ENCODE results near the gene ATP6V0C.

The ATP6V0C gene

DNA sequence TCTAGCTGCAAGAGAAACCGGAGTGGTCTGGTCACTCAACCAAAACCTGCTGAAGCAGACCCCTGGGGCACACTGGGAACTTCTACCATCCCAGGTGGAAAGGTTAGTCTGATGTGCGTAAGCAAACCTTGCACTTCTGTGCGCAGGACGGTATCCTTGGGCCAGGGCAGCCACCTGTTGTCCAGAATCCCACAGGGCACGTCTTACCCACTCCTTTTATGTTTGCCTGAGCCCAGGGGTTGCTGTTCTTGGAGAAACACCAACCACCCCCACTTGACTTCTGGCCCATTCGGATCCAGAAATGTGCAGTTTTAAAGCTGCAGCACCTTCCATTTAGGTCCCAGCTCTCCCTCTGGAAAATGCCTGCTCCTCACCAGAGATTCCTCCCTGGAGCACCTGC lies 20.1 kb upstream of the ATP6V0C start:
- DNase-seq (ENCODE audit: low read depth) = no peak

DNA sequence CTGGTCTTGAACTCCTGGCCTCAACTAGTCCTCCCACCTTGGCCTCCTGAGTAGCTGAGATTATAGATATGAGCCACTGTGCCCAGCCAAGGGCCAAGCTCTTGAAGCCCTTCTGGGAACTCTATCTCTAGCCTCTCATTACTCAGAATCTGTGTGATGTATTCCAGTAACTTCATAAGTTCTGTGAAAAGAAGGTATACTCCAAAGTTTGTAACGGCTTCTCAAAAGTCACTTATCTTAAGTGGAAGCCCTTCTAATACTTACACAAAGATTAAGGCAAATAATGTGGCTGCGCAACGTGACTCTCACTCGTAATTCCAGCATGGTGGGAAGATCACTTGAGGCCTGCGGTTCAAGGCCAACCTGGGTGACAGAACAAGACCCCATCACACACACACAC lies 19.1 kb upstream of the ATP6V0C start:
- DNase-seq (ENCODE audit: low read depth) = no peak

DNA sequence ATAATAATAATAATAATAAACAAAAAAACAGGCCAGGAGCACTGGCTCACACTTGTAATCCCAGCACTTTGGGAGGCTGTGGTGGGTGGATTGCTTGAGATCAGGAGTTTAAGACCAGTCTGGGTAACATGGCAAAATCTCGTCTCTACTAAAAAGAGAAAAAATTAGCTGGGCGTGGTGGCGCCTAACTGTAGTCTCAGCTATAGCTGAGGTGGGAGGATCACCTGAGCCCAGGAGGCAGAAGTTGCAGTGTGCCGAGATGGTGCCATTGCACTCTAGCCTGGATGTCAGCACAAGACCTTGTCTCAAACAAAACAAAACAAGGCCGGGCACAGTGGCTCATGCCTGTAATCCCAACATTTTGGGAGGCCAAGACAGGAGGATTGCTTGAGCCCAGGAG lies 18.7 kb upstream of the ATP6V0C start:
- DNase-seq (ENCODE audit: low read depth) = no peak

DNA sequence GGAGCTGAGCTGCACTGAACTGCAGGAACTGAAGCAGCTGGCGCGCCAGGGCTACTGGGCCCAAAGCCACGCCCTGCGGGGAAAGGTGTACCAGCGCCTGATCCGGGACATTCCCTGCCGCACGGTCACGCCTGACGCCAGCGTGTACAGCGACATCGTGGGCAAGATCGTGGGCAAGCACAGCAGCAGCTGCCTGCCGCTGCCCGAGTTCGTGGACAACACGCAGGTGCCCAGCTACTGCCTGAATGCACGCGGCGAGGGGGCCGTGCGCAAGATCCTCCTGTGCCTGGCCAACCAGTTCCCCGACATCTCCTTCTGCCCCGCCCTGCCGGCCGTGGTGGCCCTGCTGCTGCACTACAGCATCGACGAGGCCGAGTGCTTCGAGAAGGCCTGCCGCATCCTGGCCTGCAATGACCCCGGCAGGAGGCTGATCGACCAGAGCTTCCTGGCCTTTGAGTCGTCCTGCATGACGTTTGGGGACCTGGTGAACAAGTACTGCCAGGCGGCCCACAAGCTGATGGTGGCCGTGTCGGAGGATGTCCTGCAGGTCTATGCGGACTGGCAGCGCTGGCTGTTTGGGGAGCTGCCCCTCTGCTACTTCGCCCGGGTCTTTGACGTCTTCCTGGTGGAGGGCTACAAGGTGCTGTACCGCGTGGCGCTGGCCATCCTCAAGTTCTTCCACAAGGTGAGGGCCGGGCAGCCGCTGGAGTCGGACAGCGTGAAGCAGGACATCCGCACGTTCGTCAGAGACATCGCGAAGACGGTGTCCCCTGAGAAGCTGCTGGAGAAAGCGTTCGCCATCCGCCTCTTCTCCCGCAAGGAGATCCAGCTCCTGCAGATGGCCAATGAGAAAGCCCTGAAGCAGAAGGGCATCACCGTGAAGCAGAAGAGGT lies 17.3 kb upstream of the ATP6V0C start:
- DNase-seq (ENCODE audit: low read depth) = no peak

DNA sequence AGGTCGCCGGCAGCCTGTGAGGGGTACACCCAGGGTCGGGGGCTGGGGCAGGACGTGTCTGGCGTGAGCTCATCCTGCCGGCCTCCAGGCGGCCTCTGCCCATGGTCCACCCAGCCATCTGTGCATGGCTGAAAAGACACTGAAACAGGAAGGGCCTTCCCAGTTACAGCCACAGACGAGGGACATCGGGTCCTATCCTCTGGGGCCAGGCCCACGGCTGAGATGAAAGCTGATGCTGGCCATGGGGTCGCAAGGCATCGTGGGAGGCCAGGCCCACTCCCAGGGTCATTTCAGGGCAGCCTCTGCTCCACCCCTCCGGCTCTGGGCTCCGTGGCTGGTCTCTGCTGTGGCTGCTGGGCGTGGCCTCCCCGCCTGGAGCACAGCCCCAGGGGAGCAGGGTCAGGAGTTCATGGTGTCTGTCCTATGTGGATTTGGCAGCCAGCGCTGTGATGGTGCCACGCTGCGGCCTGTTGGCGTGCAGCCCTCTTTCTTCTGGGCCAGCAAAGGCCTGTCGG lies 16.6 kb upstream of the ATP6V0C start:
- DNase-seq (ENCODE audit: low read depth) = no peak

DNA sequence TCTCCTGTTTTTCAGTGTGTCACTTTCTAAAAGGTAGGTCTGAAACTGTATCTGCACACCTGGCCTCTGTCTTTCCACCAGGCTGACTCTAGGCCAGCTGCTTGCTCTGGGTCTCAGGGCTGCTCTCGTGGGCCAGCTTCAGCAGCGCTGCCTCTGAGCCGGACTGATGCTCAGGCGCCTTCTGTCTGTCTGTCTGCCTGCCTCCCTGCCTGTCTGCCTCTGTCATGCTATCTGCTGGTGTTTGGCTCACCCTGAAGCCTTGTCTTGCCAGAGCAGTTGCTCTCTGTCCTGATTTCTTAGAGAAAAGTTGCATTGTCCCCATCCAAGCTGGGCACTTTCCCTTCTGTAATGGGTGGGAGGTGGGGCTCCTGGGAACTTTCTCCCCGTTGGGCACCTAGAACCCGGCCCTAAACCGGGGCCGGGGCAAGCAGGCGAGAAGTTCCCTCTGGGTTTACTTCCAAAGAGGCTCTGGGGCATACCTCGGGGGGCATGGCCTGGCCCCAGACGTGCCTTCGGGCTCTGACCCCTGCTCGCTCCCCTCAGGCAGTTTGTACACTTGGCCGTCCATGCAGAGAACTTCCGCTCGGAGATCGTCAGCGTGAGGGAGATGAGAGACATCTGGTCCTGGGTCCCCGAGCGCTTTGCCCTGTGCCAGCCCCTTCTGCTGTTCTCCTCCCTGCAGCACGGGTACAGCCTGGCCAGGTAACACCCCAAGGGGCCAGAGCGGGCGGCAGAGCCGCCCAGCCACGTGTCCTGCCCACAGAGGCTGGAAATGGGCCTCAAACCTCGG lies 15.9 kb upstream of the ATP6V0C start:
- DNase-seq (ENCODE audit: low read depth) = no peak

DNA sequence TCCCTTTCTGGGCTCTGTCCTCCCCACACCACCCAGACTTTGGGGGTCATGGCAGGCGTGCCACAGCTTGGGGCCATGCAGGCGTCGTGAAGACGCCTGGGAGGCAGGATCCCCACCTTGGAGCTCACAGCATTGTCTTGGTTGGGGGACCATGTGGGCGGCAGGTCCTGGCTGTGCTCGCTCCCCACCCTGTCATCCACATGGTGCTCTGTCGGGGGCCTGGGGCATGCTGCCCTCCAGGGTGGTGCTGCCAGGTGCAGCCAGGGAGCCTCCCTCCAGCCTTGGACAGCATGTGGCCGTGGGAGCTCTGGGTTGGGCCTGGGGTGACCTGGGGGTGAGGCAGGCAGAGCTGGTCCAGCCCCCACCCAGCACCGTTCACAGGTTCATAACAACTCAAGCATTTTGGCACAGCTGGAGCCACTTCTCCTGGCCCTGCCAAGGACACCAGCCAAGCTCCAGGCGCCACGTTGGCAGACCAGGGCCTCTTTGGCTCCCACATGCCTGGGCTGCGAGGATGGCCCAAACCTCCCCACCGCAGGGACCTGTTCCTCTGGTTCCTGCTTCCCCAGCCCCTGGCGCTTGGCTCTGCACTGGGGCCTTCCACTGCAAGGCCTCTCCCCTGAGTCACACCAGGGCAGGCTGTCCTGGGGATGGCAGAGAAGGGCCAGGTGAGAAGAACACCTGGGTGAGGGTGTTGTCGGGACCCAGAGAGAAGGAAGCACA lies 15.1 kb upstream of the ATP6V0C start:
- no peak for DNase-seq (ENCODE audit: low read depth)

DNA sequence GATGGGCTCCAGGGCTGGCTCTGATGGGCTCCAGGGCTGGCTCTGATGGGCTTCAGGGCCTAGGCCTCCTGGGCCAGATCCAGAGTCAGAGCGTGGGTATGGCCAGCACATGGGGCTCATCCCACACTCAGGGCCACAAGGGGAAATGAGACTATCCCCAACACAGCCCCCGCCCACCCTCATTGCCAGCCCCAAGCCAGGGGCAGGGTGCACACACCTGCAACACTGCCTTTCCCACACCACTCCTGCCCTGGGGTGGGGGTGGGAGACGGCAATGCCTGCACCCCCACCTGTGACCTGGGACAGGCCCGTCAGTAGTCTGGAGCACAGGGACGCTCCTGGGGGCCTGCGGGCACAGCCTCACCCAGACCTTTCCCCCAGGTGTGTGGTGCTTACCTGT lies 14.3 kb upstream of the ATP6V0C start:
- no peak for DNase-seq (ENCODE audit: low read depth)

DNA sequence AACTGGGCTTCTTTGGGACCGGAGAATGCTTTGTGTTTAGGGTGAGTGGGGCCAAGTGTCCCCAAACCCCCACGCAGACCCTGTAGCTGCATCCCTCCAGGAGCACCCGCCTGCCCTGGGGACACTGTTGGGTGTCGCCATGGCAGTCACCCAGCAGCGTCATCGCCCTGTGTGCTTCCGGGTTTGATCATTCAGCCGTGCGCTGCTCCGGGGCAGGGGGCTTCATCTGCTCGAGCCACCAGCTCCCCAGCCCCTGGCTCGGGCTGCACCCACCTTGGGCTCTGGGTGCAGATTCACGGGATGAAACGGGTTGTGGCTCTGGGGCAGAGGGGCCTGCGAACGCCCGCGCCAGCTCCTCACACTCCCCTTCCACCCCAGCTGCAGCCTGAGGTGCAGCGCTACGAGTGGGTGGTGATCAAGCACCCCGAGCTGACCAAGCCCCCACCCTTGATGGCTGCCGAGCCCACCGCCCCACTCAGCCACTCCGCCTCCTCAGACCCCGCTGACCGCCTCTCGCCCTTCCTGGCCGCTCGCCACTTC lies 13.8 kb upstream of the ATP6V0C start:
- DNase-seq (ENCODE audit: low read depth) = no peak

DNA sequence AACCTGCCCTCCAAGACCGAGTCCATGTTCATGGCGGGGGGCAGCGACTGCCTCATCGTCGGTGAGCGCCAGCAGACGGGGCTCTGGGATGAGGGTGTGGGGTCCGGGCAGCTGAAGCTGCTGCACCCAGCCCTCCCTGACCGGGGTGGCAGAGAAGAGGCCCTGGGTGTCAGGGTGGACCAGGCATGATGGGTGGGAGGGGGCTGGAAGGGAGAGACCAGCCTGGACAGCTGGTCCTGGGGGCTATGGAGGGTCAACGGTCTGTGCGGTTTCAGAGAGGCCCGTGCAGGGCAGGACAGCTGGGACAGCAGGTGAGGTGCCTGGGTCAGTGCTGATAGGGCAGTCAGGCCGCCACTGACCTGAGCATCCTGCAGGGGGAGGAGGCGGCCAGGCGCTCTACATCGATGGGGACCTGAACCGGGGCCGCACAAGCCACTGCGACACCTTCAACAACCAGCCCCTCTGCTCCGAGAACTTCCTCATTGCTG lies 13.3 kb upstream of the ATP6V0C start:
- no peak for DNase-seq (ENCODE audit: low read depth)

DNA sequence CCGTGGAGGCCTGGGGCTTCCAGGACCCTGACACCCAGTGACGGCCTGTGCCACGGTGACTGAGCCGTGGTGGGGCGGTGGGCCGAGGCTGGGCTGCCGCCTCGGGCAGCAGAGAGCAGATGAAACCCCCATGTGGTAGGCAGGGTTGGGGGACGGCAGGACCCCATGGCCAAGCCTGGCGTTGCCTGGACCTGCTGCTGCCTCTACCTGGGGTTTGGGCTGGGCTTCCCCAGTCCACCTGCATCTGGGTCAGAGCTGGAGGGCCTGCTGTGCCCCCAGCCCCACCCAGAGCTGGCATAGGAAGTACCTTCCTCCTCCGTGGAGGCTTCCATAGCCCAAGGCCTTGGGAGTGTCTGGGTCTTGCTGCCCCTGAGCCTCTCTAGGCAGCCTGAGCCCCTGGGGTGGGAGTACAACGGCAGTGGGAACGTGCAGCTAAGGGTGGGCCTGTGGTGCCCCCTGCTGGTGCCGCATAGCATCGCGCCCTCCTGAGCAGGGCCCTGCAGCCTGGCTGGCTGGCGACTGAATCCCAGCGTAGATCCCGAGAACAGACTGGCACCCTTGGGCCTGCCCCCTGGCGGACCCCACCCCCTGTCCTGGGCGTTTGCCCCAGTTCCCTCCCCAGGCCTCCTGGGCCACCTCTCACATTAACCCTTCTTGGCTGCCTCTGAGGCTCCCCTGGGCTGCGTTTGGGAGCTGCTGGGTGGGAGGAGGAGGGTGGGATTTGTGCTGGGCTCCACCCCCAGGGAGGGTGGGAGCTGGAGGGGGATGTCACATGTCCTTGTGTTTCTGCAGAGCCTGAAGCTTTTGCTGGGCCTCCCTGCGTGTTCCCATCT lies 12.6 kb upstream of the ATP6V0C start:
- peak; percentile 66 for DNase-seq (ENCODE audit: low read depth)

DNA sequence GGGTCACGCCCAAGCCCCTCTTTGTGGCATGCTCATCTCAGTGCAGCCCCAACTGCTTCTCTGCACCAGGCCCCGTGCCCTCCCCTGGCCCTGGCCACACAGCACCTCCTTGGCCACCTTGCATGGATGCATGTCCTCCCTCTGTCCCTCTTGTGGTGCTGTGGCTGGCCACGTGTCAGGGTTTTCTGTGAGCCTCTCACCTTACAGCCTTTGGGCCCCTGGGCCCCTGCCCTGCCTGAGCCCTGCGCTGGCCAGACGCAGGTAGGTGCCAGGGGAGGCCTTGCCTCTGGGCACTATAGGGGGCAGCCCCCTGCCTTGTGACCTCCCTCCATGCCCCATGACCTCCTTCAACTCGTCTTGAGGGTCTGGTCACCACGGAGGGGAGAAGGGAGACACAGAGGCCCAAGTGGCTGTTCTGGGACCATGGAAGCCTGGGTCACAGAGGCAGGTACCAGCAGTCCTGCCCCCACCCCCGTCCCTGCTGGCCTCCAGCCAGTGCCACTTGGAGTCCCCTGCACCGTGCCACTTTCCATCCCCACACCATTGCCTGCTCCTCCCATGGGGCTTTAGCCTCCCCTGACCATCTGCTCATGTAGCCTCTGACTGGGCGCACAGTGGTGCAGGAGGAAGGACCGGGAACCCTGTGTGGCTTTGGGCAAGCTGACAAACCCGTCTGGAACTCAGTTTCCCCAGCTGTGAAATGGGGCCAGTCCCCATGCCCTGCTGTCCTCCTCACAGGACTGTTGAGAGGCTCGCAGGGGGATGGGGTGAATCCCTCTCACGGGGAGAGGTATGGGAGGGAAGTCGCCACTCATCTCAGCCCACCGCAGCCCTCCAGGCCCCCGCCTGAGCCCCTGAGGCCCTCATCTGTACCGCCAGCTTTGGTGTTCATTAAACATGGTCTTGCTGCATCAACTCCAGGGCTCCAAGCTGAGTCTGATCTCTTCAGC lies 11.5 kb upstream of the ATP6V0C start:
- DNase-seq (ENCODE audit: low read depth) = no peak

DNA sequence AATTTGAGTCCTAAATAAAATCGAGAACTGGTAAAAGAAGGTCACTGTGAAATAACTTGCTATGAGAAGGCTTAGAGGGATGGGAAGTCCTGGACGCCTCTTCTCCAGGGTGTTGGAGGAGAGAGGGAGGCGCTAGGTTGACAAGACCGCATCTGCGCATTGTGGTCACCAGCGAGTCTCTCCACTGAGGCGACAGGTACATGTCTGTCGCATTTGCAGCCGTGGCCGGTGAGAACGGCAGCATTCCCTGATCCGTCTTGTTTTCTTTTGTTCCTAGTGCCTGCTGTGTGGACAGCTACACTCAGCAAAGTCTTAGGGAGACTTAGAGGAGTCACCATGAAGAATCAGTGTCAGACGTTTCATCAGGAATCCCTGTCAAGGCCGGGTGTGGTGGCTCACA lies 8.1 kb upstream of the ATP6V0C start:
- no peak for DNase-seq (ENCODE audit: low read depth)

DNA sequence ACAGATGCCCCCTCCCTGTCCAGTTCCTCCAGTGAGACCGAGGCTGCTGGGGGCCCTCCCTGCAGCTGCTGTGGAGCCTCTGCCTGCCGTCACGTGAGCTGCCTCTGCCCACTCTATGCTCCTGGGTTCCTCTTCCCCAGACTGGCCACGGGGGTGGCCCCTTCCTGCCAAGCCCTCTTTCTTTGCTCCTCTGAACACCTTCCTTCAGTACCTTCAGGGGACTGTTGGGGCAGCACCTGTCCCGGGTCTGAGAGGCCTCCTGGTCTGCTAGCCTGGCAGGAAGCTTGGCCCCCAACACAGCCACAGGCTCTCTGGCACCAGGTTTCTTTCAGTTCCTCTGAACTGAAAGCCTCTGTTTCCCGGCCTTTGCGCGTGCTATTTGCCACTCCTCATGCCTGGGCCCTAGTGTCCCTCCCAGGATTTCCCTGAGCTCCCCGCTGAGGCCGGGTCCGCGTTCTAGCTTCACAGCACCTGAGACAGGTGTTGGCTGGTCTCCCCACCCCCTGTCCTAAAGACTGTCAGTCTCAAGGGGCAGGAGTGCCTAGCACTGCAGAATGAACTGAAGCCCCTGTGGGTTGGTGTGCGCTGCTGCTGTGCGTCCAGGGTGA lies 6.6 kb upstream of the ATP6V0C start:
- DNase-seq (ENCODE audit: low read depth) = no peak

DNA sequence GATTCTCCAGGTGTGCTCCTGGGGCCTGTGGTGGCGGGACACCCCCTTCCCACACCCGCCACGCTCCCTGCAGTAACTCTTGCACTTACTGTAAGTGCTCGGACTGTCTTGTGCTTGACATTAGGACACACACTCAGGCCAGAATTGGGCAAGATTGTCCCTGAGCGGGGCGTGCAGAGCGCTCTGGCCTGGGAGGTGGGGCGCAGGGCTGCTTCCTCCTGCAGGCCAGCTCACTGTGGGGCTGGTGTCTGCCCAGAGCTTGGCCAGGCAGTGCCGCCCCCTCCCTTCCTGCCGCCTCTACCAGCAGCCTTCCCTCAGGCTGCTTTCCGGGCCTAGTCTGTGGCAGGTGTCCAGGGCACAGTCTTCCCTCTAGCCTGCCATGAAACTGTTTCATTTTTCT lies 6.1 kb upstream of the ATP6V0C start:
- no peak for DNase-seq (ENCODE audit: low read depth)

DNA sequence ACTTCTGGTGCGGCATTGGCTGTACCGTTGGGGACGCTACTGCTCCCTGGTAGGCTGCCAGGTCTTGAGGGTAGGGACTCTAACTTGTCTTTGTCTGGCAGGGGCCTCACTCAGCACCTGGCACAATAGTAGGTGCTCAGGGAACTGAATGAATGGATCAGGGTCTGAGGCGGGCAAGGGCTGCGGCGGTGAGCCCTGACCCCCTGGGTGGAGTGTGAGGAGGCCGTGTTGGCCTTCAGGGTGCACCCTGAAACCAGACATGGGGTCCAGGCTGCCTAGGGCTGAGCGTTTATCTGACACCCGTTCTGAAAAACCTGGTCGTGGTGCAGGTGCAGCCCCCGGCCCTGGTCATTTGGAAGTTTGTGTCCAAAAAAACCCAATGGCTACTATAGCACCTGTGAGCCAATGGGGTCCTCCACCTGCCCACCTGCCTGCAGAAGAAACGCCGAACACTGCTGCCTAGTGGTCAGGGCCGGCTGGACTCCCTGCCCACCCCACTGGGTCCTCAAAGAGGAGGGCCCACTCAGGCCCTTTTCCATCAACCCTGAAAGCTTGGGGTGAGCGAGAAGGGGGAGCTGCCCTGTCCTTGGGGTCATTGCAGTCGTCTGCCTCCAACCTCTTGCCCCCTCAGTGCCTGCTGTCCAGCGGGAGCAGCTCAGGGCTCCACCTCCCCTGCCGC lies 4.9 kb upstream of the ATP6V0C start:
- no peak for DNase-seq (ENCODE audit: low read depth)

DNA sequence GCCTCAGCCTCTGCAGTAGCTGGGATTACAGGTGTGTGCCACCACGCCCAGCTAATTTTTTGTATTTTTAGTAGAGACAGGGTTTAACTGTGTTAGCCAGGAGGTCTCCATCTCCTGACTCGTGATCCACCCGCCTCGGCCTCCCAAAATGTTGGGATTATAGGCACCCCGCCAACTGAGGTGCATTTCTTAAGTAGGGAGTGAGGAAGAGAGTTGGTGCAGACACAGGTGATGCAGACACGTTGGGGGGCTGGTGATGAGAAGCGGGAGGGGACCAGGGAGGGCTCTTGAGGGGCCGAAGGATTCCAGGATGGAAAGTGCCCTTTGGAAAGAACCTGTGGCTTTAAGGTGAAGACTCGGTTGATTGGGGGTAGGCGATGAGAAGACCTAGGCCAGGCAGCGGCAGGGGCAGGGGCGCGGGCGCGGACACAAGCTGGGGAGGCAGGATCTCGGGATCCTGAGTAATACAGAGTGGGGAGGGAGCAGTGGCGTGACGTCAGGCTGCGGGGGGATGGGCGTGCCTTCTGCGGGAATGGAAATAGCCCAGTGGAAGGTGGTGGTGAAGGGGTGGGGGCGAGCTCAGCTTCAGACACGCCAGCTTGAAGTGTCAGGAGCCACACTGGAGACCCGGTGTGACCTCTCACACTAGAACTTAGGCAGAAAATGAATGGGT lies 2.5 kb upstream of the ATP6V0C start:
- no peak for DNase-seq (ENCODE audit: low read depth)

DNA sequence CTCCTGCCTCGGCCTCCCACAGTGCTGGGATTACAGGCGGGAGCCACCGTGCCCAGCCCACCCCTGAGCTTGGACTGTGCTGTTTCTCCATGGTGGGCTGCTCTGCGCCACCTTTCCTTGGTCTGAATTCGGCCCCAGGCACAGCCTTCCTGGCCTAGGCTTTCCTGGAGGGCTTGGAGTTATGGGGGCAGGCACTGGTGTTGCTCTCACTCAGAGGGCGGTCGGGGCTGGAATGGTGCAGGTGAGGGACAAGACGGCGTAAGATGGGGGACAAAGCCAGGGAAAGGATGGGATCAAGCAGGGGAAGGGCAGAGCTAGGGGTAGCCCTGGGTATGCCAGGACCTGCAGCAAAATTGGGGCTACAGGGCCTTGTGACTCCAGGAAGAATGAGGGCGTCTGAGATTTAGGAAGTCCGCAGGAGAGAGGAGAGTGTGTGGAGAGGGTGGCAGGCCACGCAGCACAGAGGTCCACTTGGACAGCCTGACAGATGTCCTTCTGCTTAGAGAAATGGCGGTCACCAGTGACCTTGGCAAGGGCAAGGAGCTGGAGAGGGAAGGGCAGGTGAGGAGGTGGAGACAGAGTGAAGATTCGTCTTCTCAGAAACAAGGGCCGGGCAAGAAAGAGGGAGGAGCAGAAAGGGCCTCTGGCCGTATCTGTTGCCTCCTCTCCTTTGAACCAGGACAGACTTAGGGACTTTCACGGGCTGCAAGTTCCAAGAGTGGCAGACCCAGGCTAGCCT lies 1.6 kb upstream of the ATP6V0C start:
- no peak for DNase-seq (ENCODE audit: low read depth)

Data from activated T-helper 1 cell treated with Interleukin-2 at 50 U/mL for 16 hours (primary cell).